GM10248 (cell line): ENCODE results near the gene AMPD2.
A peak's percentile ranks its signal among the peaks of the same experiment; 100 is the strongest.

Experiments used
- CTCF ChIA-PET: fragments of 300-600 bp; sonication (Branson Sonifier 250); formaldehyde crosslinking; extraction: SDS; loops from one replicate; lab custom pipeline; 2021; ENCODE audit warnings: antibody characterized with exemption; lab: Yijun Ruan, JAX
- POLR2A ChIA-PET: fragments of 350-650 bp; sonication (Branson Sonifier 250); formaldehyde crosslinking; extraction: SDS; loops from one replicate; lab custom pipeline; 2020; ENCODE audit warnings: antibody characterized with exemption; lab: Yijun Ruan, JAX
- DNase-seq: peaks from one replicate; pipeline ENCODE4 v3.0.0; 2012; ENCODE audit errors: extremely low spot score
- CTCF ChIP-seq: IDR thresholded peaks from 2 replicates; pipeline ENCODE4 v1.5.1; 2012; ENCODE audit warnings: mild to moderate bottlenecking, low read depth; ENCODE audit errors: extremely low read depth, missing control alignments, control extremely low read depth

The AMPD2 gene

DNA sequence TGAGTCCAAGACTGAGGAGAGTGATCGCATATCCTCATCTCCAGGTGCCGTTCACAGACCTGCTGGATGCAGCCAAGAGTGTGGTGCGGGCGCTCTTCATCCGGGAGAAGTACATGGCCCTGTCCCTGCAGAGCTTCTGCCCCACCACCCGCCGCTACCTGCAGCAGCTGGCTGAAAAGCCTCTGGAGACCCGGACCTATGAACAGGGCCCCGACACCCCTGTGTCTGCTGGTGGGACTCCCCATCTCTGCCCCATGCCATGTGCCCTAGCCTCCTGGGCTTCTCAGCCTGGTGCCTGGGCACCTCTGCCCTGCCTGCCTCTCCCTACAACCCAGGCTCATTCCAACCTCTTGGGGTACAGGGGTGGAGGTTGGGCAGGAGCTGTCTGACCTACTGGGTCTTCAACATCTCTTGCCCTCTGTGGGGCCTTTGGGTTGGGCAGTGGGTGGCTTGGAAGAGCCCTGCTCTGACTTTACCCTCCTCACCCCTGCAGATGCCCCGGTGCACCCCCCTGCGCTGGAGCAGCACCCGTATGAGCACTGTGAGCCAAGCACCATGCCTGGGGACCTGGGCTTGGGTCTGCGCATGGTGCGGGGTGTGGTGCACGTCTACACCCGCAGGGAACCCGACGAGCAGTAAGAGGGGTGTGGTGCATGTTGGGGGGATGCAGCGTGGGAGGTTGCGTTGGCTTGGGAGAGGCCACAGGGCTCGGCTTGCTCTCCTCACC is 7.2 kb downstream of the AMPD2 start:
- TF ChIP-seq CTCF = no peak
- ChIA-PET POLR2A (no interaction called here), CTCF (interaction anchor here (1.7 to 11.9 kb wide), 5 partner anchors 10 to 150 kb away, joined by 7 to 135 read pairs (median 13); no protein-coding TSS in a partner anchor)
- DNase-seq = no peak

- CTCF ChIA-PET = interaction anchor here (1.0 to 11.9 kb wide), 6 partner anchors 12 to 149 kb away, joined by 3 to 135 read pairs (median 6); no protein-coding TSS in a partner anchor
- DNase-seq = peak; percentile 16
- POLR2A ChIA-PET = interaction anchor here (0.5 kb wide), 1 partner anchor 72 kb away, joined by 6 read pairs; no protein-coding TSS in a partner anchor
- no peak for TF ChIP-seq CTCF
Measured at GRCh38 chr1:109627692-109628399, 8.2 kb downstream of the AMPD2 start.

DNA sequence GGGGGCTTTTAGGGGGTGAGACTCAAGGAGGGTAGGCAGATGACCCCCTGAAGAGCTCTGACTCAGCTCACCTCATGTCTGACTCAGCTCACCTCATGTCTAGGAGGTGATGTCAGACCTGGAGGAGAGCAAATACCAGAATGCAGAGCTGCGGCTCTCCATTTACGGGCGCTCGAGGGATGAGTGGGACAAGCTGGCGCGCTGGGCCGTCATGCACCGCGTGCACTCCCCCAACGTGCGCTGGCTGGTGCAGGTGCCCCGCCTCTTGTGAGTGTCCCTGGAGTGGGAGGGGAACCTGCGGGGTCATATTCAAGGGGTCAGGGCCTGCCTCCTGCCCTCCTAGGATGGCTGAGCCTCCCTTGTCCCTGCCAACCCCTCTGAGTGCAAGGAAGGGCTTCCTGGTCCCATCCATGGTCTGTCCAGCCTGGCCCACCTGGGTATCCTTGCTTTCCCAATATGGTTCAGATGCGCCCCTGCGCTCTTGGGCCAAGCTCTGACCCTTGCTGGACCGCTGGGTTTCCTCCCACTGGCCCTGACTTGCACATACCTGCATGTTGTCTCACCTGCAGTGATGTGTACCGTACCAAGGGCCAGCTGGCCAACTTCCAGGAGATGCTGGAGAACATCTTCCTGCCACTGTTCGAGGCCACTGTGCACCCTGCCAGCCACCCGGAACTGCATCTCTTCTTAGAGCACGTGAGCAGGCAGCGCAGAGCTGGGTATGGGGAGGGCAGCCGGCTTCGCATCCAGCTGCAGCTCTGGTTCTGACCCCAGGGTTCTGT is 9.1 kb downstream of the AMPD2 start:
- DNase-seq = no peak
- ChIA-PET POLR2A (interaction anchor here (0.5 kb wide), 1 partner anchor 73 kb away, joined by 6 read pairs; no protein-coding TSS in a partner anchor), CTCF (interaction anchor here (0.6 to 11.9 kb wide), 11 partner anchors 11 to 356 kb away, joined by 3 to 135 read pairs (median 4); partner anchors contain the start of genes AHCYL1 and GNAI3)
- no peak for TF ChIP-seq CTCF

- peak; percentile 24 for DNase-seq
- no peak for TF ChIP-seq CTCF
- ChIA-PET POLR2A (no interaction called here), CTCF (interaction anchor here (0.6 to 11.9 kb wide), 17 partner anchors 9 to 355 kb away, joined by 3 to 135 read pairs (median 4); partner anchors contain the start of genes AHCYL1, AMPD2, GNAI3 and GNAT2)
Measured at GRCh38 chr1:109629372-109630030, 9.9 kb downstream of the AMPD2 start.

DNA sequence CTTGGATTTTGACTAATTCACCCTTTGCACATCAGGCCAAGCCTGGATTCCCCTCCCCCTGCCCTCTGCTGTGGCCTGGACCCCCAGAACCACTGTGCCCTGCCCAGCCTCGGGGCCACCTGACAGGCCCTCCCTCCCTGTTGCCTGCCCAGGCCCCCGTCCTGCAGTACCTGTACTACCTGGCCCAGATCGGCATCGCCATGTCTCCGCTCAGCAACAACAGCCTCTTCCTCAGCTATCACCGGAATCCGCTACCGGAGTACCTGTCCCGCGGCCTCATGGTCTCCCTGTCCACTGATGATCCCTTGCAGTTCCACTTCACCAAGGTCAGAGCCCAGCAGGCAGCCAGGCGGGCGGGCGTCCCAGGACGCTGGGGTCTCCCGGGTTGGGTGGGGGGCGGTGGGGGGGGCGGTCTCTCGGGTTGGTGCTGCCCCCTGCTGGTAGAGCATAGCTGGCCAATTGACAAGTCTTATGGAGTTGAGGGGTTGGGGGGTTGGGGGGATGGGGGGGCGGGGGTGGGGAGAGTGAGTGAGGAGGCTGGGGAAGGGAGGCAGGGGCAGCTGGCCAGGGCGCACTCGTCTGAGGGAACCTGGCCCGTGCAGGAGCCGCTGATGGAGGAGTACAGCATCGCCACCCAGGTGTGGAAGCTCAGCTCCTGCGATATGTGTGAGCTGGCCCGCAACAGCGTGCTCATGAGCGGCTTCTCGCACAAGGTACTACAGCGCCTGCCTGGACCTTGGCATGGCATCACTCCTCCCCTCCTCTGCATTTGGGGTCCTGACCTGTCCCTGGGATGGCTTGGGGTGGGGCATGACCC is 10.7 kb downstream of the AMPD2 start:
- ChIA-PET POLR2A (interaction anchor here (0.8 to 1.4 kb wide), 2 partner anchors 82 to 84 kb away, joined by 5 read pairs; partner anchors contain the start of gene GNAI3), CTCF (interaction anchor here (0.8 to 11.9 kb wide), 22 partner anchors 10 to 354 kb away, joined by 3 to 135 read pairs (median 4); partner anchors contain the start of genes AHCYL1, AMPD2, GNAI3 and GNAT2)
- DNase-seq = peak; percentile 59
- TF ChIP-seq CTCF = peak; percentile 29
